Fibroblast of lung (primary cell): ENCODE results near the gene APCDD1L.

Experiments
- CTCF ChIP-seq, 2 donors: IDR thresholded peaks in 1 of 2; conservative IDR thresholded peaks in 1 of 2; 1 replicate in 1 of 2; 2 replicates in 1 of 2; pipeline ENCODE4 v1.5.1; 2011 to 2012; ENCODE audit warnings: low read length in 2 of 2, control low read depth in 1 of 2, inconsistent platforms in 1 of 2, low read depth in 1 of 2, mild to moderate bottlenecking in 1 of 2
- EZH2 ChIP-seq: IDR thresholded peaks from 2 replicates; pipeline ENCODE4 v1.5.1; 2012; ENCODE audit warnings: low read length, control low read depth, mild to moderate bottlenecking; ENCODE audit errors: missing control alignments

GRCh38 chr20:58551631-58552030 is 36.4 kb upstream of the APCDD1L start:
- TF ChIP-seq CTCF (conservative IDR thresholded peaks at IDR 0.05 in 1 of 2, IDR thresholded peaks at IDR 0.05 in 1 of 2; ENCODE audit: low read depth in 1 of 2, low read length in 2 of 2) = no peak
- no peak for TF ChIP-seq EZH2
